ENCODE measurements around the gene SUDS3.

GRCh38 chr12:118377021-118377883, 897 bp downstream of the SUDS3 start:
- TF ChIP-seq HDGF (IDR thresholded peaks at IDR 0.05; ENCODE audit: borderline replicate concordance) = no peak
- TF ChIP-seq SUZ12 (IDR thresholded peaks at IDR 0.05) = no peak
- no peak for TF ChIP-seq LEF1 (IDR thresholded peaks at IDR 0.05; ENCODE audit: borderline replicate concordance)
- no peak for TF ChIP-seq FOXK2 (IDR thresholded peaks at IDR 0.05)
- TF ChIP-seq ELF4 (IDR thresholded peaks at IDR 0.05) = no peak
- TF ChIP-seq SP1 (IDR thresholded peaks at IDR 0.05) = no peak
- no peak for TF ChIP-seq FOXA1 (IDR thresholded peaks at IDR 0.05)
- no peak for TF ChIP-seq FOXM1 (IDR thresholded peaks at IDR 0.05; ENCODE audit: borderline replicate concordance)
- TF ChIP-seq NFRKB (IDR thresholded peaks at IDR 0.05) = no peak
- TF ChIP-seq TARDBP (IDR thresholded peaks at IDR 0.05) = no peak
- TF ChIP-seq BHLHE40 (IDR thresholded peaks at IDR 0.05; ENCODE audit: borderline replicate concordance) = no peak
- no peak for TF ChIP-seq ZNF384 (IDR thresholded peaks at IDR 0.05)
- TF ChIP-seq PKNOX1 (IDR thresholded peaks at IDR 0.05) = no peak
- TF ChIP-seq ARNT (IDR thresholded peaks at IDR 0.05) = no peak

Data from HEK293T (cell line).